SIG-M5 treated with dmso at 0.1 percent for 504 hours (cell line): Measurements from ENCODE around the gene RAB26.

Source experiments
- DNase-seq: peaks from one replicate; lab custom pipeline; 2025; ENCODE audit not compliant: unreplicated experiment; lab: John Stamatoyannopoulos, UW

Gene RAB26

DNA sequence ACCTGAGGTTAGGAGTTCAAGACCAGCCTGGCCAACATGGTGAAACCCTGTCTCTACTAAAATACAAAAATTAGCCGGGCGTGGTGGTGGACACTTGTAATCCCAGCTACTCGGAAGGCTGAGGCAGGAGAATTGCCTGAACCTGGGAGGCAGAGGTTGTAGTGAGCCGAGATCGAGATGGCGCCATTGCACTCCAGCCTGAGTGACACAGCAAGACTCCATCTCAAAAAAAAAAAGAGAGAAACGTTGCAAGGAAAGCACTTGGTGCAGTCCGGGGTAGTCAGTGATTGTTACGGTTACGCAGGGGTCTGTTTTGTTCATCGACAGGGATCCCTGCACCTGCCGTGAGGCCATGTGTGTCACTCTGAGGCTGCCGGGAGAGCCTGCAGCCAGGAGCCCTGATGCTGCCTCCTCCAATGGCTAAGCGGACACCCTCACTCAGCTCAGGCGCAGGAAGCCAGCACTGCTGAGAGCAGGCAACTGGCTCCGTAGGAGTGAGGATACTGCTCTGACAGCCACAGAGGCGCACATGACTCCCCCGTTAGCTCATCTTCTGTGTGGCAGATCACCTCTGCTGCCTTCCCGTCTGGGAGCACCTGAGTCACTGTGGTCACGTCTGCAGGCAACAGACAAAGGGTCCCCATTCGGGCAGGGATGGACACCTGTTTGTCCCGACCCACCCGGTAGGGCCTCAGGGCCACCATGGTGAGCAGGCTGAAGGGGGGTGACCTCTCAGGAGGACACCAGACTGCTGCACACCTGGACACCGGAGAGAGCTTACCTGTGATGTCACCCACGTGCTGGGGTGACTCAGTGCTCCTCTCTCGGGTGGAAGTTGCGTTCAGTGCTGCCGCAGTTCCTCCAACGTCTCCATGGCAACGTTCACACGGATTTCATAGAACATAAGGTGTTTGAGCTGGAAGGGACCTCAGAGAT is 5.2 kb upstream of the RAB26 start:
- DNase-seq: peak; percentile 16

DNA sequence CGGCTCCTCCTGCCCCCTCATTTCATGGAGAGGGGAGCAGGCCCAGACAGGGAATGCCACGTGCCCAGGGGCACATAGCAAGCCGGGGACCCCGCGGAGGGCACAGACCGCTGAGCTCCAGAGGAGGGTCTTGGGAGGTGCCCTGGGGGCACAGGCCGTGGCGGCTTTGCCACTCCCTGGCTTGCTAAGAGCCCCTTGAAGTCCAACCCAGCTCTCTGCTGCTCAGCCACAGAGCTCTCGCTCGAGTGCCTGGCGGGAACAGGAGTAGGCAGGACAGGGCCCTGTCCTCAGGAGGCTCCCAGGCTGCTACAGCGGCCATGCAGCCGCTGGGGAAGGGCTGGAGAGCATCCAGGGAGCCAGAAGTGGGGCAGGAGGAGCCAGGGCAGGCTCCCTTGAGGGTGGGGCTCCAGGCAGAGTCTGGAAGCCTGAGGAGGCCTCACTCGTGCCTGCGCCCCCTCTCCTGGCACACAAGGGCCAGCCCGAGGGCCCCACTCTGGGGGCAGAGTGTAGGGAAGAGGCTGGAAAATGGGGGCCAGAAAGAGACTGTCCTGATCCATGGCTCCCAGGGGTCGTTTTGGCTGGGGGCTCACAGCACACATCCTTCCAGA is 4.4 kb upstream of the RAB26 start:
- no peak for DNase-seq

DNA sequence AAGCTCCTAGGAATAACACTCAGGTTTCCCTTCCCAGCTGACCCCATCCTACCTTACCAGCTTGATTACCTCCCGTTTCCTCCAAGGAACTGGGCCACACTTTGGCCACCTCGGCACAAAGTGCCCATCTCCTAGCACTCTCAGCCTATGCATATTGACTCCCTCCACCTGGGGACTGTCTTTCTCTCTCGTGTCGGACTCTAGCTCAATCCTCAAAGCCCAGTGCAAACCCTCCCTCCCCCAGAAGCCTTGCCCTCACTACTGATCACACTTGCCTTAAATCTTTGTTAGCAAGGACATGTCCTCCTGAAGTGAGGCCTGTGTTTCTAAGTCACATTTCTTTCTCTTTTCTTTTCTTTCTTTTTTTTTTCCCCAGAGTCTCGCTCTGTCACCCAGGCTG is 2.6 kb upstream of the RAB26 start:
- DNase-seq: no peak

DNA sequence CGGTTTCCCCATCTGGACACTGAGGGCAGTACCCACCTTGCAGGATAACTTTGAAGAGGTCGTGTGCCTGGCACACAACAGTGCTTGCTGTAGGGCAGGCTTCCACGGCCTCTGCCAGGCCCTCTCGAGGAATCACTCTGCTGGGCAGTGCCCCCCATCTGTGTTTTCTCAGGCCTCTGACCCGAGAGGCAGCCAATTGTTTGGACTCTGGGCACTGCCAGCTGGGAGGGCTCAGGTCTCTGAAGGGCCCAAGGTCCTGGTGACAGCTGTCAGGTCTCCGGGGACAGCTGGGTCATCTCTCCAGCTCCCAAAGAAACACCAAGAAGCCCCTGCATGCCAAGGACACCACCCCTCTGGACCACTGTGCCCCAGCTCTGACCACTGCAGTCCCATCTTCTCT is 1.0 kb upstream of the RAB26 start:
- DNase-seq: no peak

DNA sequence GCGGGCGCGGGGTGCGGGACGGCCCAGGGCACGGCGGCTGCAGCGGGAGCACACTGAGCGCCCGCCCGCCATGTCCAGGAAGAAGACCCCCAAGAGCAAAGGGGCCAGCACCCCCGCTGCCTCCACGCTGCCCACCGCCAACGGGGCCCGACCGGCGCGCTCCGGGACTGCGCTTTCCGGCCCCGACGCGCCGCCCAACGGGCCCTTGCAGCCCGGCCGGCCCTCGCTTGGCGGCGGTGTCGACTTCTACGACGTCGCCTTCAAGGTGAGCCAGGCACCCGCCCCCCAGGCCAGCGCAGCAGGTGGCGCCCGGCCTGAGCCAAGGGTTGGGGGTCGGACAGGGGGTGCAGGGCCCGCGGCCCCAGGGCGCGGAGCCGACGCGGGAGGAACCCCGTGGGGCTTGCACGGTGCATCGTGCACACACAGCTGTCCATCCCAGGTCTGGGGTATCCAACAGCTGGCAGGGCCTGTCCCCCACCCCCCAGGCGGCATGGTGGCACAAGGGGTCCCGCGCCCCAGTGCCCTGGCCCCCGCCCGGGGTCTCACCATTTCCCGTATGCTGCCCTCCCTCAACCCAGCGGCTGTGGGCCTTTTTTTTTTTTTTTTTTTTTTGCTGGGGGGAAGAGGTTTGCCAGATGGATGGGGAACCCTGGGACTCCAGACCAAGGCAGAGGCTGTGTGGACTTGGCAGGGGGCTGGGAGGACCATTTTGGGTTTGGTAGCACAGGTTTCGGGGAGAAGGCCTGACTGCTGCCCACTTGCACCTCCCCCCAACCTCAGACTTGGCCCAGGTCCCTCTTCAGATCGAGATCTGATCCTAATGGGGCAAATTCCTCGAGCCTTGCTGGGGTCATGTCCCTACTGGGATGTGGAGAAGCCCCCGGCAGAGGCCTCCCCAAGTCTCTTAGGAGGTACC is 547 bp downstream of the RAB26 start:
- no peak for DNase-seq

DNA sequence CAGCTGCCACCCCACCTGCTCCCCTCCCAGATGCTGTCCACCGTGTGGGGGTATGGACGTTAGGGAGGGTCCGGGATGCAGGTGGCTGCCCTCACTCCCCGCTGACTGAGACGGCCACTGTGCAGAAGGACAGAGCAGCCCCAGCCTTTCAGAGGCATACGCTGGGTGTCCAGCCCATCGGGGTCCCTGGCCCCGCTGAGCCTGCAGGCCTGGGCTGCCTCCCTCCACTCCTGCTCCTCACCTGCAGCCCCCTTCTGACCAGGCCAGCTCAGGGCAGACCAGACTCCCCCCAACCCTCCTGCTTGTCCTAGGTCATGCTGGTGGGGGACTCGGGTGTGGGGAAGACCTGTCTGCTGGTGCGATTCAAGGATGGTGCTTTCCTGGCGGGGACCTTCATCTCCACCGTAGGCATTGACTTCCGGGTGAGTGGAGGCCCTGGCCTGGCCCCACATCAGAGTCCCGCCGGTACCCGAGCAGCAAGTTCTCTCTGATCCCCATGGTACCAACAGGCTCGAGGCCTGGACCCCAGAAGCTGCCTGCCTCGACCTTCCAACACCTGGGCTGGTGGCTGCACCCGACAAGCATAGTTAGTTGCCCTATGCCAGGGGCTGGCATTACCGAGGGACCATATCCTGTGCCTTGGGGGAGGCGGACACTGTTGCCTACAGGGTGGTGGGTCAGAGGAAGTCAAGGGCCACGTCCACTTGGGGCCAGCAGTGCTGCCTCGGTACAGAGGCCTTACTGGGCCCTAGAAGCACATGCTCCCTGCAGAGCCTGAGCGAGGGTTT is 1.4 kb downstream of the RAB26 start:
- DNase-seq: peak; percentile 12

DNA sequence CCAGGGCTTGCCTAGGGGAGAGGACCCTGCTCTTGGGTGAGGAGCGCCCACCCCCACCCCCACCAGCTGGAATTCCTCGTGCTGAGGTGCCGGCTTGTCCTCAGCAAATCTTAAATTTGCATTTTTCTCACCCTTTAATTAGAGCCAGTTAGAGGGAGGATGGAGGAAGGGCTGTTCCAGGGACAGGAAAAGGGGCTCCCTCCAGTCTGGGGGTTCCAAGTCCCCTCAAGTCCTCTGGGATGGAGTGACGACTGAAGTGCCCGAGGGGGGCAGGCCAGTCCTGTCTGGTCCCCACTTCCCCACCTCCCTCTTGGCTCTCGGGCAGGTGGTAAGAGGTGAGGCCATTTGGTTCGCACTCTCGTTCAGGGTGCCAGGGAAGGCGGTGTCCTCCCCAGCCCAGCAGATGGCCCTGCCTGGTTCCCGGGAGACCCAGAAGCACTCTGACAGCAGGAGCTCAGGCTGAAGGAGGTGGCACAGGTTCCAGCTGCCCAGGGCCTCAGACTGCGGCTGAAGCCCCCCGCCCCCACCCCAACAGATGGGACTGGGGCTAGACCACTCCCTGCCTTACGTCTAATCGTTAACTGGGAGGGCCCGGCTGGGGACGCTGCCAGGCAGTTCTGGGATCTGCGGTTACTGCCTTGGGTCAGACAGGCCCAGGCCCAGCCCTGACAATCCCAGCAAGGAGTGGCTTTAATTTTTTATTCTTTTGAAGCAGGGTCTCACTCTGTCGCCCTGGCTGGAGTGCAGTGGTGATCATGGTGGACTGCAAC is 2.2 kb downstream of the RAB26 start:
- DNase-seq: peak; percentile 50

DNA sequence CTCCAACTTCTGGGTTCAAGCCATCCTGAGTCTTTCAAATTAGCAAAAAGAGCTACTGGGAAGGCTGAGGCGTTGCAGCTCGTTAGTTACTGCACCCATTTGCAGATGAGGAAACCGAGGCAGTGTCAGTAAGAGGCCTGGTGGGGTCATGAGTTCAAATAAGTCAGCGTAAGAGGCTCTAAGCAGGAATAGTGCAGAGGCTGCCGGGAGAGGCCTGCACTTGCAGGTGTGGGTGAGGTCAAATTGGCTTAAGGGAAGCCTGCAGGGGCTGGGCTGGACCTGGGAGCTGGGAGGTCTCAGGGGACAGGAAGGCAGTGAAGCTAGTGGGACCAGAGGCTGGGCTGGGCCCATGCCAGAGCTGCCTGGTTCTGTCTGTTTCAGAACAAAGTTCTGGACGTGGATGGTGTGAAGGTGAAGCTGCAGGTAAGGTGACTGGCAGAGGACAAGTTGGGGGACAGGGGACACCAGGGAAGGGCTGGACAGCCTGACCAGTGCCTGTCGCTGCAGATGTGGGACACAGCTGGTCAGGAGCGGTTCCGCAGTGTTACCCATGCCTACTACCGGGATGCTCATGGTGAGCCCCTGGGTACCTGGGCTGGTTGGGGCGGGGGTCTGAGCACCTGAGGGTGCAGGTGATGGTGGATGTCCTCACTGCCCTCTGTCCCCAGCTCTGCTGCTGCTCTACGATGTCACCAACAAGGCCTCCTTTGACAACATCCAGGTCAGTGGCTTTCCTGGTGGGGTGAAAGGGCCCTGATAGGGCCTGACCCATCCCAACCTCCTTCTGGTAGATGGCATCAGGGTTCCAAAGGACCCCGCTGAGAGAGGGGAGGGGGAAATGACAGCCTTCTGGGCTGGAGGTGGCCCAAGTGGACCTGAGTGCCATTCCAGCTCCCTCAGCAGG is 3.0 kb downstream of the RAB26 start:
- DNase-seq: peak; percentile 50

DNA sequence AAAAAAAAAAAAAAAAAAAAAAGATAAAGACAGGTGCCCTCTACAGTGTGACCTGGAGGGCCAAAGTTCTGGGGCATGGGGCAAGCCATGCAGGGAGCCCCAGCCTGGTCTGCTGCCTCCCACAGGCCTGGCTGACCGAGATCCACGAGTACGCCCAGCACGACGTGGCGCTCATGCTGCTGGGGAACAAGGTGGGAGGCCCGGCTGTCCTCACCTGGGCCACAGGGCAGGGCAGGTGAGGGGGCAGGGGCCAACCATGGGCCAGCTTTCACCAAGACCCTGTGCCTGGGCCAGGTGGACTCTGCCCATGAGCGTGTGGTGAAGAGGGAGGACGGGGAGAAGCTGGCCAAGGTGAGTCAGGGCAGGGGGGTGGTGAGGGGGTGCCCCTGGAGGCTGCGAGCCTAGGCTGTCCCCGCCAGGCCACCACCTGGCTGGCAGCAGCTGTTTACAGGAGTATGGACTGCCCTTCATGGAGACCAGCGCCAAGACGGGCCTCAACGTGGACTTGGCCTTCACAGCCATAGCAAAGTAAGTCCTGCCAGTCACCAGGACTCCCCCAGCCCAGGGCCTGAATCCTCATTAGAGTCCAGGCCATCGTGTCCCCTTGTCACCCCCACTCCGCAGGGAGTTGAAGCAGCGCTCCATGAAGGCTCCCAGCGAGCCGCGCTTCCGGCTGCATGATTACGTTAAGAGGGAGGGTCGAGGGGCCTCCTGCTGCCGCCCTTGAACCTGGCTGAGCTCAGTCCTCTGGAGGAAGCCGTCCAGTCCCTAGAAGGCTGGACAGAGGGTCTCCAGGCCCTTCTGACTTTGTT is 4.5 kb downstream of the RAB26 start:
- no peak for DNase-seq

DNA sequence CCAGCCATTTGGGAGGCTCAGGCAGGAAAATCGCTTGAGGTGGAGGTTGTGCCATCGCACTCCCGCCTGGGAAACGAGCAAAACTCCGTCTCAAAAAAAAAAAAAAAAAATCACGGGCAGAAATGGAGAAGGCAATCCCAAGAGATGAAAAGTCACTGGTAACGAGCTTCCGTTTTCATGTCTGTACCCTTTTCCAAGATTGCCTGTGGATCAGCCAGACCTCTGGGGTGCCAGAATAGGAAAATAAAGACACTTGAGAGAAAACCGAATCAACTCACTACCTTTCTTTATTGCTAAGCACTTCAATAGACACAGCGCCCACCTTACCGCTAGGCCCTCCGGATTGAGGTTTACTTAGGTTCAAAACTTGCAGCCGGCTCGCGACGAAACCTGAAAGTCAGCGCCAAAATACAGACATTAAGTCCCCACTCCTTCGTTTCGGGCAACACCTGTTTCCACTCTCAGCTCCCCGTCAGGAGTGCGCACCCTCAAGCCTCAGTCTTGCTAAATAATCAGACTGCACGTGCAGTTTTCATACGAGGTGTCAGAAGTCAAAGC is 6.2 kb downstream of the RAB26 start:
- no peak for DNase-seq

DNA sequence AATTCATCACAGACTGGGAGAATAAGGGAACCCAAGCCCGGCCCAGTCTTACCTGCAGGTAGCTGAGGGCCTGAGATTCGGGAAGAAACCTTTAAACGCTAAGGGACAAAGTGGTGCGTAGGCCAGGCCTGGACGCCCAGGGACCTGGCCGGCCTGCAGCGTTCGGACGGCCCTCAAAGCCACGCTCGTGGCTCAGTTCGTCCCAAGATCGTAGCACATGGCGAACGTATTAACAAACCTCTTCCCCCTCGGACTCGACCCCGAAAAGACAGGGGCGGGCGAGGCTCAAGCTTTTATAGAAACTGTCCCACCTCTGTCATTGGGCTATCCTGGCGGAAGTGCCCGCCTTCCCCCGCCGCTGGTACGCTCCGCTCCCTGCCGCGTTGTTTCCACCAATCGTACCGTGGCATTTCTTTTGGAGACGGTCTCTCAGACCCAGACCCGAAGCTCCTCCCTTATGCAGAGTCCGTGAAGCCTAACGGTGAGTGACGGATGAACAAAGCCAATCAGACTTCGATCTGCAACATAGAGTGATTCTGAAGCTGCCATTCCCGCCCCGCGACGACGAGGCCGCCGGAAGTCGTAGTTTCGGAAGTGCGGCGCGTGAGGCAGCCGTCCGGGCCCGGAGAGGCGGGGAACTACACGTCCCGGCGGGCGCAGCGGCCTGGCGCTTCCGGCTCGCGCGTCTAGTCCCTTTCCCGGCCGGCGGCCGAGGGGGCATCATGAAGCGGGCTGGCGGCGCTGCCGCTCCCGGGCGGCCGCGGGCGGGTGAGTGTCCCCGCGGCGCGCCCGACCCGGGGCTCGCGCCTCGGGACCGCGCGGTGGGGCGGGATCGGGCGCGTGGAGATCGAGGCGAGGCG is 6.9 kb downstream of the RAB26 start, which contains the start of gene TRAF7:
TRAF7 (plus strand) TSS at position 692 of the 860 bp plus-strand sequence. CDS start 8,139 bp downstream, outside the sequence.
- DNase-seq: peak; percentile 99

DNA sequence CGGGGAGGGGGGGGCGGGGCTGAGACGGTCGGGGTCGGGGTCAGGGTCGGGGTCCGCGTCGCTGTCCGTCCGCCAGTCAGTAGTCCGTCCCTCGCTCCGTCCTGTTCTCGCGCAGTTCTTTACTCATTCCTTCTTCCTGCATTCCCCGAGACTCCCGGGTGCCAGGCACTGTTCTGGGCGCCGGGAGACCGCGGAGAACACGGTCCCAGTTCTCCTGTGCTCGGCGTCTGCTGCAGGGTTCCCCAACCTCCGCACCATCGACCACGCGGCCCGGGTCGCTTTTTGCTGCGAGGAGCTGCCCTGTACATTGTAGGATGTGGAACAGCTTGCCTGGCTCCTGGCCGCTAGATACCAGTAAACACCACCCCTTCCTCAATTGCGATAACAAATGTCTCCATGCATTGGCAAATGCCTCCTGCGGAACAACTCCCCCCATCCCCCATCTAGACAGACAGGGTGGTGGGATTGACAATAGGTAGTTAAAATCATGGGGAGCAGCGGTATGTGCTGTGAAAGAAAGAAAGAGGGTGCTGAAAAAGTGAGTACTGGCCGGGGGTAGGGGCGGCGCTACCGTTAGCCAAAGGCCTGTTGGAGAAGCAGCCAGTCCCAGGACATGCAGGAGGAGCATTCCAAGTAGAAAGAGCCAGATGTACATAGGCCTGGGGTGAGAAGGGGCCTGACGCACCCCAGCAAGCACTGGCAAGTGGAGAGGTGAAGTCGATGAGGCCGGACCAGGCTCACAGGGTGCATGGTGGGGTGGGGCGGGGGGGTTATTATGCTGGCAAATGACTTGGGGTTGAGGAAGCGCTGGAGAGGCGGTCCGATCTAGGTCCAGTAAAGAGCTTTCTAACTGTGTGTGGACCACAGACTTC is 7.8 kb downstream of the RAB26 start:
- peak; percentile 26 for DNase-seq

DNA sequence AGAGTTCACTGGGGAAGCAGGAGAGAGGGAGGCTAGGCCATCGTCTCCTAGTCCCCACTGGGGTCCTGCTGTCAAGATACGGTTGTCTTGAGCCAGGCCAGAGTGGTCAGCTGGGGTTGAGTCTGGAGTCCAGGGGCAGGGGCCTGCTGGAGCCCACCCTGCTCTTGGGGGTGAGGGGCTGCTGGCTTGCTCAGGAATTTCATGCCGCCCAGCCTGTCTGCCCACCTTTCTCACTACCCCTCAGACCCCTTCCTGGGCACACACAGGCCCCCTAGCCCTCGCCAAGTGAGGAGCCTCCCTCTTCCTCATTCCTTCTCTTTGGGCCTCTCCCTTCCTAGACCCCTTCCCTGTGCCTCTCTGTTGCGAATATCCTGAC is 8.4 kb downstream of the RAB26 start:
- peak; percentile 8 for DNase-seq

DNA sequence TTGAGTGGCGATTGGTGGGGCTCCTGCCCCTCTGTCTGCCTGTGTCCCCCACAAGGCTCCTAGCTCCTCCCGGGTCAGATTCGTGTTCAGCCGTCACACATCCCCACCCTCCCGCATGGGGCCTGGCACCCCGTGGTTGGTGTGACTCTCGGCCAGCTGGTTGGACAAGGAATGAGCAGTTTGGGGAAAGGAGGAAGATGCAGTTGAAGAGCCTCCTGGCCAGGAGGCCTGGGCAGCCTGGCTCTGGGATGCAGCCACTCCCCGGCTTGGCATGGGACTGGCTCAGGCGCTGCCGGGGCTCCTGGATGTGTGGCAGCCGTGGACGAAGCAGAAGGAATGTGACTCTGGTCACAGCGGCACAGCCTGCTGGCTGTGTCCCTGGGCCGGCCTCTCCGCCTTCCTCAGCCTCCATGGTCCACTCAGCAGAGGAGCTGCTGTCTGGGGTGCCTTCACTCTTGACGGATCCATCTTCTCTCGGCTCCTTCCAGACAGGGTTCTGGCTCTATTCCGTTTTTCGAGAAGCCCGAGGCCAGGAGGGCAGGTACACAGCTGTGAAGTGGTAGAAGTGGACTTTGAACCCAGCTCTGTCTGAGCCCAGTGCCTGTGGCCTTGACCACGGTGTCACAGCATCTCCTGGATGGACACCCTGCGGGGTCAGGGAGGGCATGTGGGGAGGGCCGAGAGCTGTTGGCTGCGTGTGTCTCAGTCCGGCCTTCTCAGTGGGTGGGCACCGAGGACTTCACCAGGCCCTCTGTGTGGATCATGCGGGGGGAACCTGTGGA is 9.2 kb downstream of the RAB26 start:
- DNase-seq: no peak

DNA sequence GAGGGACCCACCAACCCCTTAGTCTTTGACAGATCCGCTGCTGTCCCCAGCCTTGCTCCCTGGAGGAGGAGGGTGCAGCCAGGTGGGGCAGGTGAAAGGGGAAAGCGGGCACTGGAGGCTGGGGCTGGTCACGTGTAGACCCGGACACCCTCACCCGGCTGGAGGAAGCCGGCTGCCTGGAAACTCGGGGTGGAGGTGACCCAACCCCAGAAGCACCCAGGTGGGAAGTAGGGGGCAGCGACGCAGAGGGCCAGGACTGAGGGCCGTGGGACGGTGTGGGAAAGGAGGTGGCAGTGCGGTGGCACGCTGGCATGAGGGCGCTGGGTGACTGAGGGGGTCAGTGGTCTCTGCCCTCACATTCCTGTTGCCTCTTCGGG is 9.8 kb downstream of the RAB26 start:
- DNase-seq: no peak
